Non-pigmented ciliary epithelial cell (primary cell): ENCODE data around the gene DPYSL5.
"Not testable (repeated sequence)": the region's sequence is repeated elsewhere in the genome, so short reads cannot be mapped to it uniquely, and the experiment has no call there.

Experiments
- DNase-seq: peaks from one replicate; pipeline ENCODE4 v3.0.0-alpha.2; 2010; ENCODE audit warnings: low read depth

The DPYSL5 gene

DNA sequence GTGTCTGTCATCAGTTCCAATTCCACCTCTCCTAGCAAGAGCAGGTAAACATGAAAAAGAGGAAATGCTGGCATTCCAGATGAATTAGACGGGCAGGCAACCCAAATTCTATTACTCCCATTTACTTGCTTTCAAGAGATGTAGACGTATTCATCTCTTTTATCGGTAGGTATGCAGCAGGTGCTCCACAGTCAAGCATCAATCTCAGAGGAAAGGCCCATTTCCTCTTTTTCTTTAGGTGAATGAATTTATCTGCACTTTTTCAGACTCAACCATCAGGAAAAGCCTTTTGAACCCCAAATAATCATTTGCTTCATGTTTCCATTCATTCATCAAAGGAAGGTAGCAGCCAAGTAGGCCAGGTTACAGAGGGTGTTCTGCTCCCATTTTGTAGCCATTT is 27.9 kb downstream of the DPYSL5 start:
- no peak for DNase-seq

DNA sequence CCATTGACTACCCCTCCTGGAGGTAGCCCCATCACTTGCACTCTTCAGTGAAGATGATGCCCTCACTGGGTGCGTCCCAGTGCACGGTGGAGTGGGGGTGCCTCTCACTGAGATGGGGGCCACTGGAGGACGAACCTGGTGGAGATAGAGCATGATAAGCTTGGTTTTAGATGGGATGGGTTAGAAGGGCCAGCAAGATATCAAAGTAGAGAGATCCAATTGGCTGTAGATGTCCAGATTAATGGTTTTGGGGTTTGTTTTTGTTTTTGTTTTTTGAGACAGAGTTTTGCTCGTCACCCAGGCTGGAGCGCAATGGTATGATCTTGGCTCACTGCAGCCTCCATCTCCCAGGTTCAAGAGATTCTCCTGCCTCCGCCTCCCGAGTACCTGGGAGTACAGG is 28.3 kb downstream of the DPYSL5 start:
- no peak for DNase-seq

DNA sequence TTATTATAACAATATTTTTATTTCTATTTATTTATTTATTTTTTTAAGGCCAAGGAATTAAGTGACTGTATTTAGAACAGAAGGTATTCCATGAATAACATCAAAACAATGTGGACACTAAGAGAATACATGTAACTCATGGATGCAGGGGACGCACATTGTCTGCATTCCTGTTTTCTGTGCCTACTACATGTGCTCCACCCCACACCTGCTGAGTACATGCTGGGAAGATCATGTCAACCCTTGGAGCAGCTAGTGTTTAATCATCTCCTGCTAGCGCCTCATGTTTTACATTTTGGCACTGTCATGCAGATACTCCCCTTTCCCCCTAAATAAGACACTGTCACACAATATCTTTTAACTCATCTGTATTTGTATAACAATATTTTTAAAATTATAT is 29.3 kb downstream of the DPYSL5 start:
- no peak for DNase-seq

DNA sequence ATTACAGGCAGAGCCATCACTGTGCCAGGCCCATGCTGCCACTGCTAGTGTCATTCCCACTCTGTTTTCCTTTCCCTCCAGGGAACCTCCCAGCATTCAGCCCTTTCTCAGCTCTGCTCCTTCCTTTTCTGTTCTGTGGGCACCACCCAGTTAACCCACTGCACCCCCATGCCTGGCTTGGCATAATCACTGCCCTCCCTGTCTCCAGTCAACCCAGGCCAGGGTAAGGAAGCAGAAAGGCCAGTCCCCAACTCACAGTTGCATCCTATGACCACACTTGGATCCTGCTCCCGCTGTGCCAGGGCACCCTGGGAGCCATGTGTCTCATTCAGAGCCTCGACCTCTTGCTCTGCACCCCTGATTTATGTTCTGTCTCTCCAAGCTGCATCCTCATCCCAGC is 32.2 kb downstream of the DPYSL5 start:
- DNase-seq, result no peak

DNA sequence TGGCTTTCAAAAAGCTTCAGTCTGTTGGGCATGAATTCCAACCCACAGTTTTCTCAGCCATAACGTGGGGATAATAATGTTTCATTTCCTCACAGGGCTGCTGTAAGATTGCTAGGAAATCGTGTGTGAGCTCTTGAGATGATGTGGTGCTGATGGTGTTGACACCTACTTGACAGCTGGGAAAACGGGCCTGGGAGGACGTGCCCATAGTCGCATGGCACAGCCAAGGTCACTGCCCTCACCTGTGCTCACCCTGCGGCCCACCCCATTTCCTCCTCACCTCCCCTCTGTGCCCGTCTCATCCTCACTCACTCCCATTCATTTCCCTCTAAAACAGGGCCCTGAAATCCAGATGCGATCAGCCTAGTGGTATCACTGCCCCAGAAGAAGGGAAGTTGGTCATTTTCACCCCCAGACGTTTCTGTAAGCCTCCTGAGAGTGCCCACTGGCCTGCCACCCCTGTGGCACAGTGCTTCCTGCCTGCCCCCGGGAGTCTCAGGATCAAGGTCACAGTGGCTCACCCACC is 33.0 kb downstream of the DPYSL5 start:
- DNase-seq, result no peak

DNA sequence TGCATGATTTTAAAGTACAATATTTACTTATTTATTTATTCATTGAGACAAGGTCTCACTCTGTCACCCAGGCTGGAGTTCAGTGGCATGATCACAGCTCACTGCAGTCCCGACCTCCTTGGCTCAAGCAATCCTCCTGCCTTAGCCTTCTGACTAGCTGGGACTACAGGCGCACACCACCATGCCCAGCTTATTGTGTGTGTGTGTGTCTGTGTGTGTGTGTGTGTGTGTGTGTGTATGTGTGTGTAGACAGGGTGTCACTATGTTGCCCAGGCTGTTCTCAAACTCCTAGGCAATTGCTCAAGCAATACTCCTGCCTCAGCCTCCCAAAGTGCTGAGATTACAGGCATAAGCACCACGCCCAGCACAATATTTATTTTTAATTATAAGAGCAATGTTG is 34.3 kb downstream of the DPYSL5 start:
- not testable (repeated sequence) for DNase-seq

DNA sequence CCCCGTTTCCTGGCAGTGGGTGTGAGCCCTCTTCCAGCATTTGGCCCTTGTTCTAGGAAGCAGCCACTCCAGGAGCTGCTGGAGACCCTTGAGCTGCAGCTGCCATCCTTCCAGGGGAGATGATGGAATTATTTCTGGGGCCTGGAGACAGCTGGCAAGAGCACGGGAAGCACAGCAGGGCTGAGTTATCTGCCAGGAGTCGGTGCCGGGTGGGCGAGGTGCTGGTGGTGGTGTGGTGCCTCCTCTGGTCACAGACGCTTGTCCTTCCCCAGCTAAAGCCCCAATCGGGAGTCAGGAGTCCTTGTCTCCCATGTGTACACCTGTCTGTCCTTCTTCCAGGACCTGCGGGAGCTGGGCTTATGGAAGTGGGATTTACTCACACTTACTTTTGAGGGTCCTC is 36.0 kb downstream of the DPYSL5 start:
- DNase-seq, result no peak

DNA sequence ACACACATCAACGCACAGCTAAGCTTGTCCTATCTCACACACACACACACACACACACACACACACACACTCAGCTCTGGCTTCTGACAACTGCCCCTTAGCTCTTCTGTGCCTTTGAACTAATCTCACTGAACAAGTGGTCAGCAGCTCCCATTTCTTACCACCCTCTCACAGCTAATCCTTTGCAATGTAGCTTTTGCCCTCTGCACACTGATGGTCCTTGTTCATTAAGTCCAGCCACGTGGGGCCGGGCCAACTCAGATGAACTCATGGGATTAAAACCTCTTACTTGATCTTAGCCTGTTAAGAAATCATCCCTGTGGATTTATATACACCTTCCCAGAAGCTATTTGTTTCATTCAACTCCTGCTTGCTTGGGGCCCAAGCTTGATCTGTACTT is 36.6 kb downstream of the DPYSL5 start:
- DNase-seq, result no peak

DNA sequence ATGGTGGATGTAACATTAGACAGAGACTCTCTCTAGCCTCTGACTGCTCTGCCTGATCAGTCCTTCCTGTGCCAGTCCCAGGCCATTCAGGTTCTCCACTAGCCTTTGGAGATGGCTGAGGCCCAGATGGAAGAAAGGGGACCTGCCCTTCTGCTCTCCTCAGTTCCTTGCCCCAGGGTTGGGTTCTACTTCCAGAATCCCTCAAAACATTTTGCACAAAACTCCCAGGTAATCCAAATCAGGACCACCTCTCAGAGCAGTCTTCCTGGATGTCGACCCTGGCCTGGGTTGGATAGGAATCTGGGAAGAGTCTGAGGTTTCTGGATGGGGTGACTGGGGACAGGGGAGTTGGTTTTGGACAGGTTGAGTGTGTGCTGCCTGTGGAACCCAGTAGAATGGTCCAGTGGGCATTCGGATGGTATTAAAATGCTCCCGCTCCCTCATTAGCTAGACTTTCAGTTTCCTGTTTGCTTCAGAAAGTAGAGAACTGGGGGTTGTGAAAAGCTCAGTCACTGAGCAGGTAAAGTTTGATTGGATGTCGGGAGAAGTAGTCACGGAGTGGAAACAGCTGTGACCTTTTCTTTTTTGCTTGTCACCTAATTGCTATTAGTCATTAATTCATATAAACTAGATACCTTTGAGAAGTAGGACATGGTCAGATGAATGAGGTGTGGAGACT is 37.9 kb downstream of the DPYSL5 start:
- no peak for DNase-seq

DNA sequence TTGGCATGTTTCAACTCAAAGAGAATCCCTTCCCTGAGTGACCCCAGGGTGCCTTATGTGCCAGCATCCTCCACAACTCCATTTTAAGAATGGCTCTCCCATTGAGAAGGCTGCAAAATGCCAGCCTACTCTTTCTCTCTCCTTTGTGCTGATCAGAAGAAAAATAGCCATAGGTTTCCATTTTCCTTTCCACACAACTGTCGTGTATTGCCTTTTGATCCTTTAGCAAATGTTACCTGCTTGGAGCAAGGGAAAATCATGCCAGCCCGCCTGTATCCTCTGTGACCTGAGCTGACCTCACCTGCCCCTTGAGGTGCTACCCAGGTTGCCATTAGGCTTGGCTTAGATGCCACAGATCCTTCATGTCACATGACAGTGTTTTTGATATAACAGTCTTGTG is 38.8 kb downstream of the DPYSL5 start:
- DNase-seq, result no peak

DNA sequence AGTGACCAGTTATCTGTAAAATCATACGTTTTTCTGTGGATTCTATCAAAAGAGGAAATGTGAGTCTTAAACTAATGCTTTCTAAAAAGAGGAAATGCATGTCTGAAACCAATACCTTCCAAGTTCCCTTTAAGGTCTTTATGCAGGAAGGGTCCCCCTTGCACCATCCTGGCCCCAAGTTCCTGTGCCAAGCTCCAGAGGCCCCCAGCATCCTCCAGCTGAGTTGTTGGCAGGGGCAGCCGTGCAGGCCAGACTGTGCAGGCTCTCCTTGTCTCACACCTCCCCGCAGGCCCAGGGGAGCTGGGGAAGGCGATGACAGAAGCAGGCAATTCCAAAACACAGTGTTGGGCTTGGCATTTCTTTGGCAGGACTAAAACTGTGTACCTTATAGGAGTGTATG is 39.2 kb downstream of the DPYSL5 start:
- DNase-seq, result no peak

DNA sequence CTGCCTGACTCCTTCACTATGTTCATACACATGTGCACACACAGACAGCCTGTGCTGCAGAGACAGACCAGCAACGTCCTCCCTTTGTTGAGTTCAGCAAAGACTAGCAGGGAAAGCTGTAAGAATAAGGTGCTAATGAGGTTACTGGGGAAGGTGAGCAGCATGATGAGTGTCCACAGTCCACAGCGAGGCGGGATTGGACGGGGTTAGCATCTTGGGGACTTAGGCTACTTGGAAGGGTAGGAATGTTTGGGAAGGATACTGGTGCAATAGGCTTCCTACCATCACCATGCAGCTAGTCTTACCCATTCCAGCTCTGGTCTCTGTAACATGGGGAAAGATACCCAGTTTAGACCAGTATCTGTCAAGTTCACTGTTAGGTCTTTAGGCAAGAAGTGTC is 41.9 kb downstream of the DPYSL5 start:
- DNase-seq, result no peak

DNA sequence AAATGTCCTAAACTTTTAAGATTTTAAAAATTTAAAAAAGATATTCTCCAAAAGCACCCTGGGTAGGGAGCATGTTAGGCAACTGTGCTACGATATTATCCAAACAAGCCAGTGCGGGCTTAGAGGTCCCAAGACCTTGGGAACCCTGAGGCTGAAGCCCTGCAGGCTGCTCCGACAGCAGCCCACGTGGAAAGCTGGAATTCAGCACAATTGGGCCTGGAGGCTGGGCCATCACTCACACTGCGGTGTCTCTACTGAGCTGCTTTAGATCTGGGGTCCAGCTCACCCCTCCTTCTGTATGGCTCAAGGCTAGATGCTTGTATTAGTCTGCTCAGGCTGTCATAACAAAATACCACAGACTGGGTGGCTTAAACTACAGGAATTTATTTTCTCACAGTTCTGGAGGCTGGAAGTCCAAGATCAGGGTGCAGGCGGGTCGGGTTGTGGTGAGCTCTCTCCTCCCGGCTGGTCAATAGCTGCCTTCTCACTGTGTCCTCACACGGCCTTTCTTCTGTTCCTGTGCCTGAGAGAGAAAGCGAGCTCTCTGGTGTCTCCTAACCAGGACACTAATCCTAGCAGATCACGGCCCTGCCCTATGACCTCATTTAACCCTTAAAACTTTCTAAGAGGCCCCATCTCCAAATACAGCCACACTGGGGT is 42.5 kb downstream of the DPYSL5 start:
- no peak for DNase-seq

DNA sequence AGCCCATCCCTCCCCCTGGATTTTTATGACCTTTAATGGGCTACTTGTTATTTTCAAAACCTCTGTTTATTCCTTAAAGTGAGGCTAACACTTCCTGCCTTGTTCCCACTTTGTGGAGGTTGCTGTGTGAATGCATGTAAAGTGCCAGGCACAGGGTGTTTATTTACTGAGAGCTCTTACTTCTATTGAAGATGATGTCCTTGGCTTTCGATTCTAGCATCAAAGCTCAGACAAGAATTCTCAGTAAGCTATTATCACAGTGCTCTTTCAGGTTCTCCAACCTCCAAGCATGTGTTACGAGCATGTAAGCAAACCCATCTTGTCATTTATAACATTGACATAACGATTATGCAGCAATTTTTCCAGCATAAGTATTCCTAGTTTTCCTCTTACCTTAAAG is 44.2 kb downstream of the DPYSL5 start:
- no peak for DNase-seq

DNA sequence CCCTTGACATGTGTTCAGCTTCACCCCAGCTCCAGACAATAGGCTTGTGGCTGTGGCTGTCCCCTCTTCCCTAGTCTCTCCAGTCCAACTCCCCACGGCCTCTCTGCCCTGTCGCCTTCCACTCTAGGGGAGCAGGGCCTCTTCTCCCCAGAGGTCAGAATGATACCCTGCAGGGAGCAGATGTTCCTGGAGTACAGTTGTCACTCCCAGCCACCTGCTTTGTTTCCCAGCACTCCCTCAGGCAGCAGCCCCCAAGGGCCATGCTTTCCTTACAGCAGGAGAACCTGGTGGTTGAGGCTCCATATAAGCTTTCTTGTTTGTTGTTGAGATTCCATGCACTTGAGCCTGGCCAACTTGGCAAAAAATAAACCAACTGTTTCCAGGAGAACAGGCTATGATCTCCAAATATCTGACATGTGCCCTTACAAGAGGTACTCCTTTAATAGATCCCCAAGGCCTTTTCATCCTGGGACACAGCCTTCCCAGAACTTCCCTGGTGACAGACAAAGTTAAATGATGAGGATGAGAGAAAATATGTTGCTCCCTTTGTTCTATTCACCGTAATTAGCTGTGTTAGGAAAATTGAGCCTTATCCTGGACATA is 45.1 kb downstream of the DPYSL5 start:
- no peak for DNase-seq

DNA sequence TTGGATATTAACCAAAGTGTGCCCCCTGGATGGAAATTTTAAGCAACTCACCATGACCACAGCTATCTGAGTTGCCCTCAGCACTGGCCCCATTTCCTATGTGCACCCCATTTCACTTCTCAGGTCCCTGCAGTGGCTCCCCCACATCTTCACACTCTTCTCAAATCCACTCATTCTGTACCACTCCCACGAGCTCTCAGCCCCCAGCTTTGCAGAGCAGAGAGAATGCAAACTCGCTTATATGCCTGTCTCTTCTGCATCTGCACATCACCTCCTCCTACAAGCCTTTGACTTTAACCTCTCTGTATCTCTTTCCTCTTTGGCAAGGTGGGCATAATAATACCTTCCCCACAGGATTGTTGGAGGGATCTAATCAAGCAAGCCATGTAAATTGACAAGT is 46.2 kb downstream of the DPYSL5 start:
- no peak for DNase-seq

DNA sequence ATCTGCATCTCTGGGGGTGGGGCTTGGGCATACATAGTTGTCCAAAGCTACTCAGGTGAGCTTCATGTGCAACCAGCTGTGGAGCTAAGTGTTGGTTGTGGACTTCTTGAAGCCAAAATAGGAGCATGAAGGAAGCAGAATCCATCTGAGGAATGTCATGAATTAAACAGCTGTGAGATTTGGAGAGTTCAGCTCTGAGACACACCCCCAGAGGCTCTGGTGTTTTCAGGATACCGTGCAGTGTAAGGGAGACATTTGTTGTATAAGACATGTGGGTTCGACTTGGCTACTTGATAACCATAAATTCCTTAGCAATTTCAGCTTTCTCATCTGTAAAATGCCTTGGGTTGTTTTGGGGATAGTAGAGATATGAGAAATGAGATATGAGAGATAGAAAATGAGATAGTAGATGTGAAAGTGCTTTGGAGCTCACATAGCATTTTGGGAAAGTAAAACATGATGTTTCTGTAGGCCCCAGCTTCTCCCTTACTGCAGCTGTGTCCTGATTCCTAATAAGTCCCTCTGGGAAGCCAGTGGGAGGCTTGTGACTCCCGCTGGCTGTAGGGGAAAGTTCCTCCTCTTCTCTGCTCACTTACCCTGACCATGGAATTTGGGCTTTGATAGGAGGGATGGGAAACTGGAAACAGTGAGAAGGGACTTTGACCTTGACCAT is 50.0 kb downstream of the DPYSL5 start:
- DNase-seq, result no peak

DNA sequence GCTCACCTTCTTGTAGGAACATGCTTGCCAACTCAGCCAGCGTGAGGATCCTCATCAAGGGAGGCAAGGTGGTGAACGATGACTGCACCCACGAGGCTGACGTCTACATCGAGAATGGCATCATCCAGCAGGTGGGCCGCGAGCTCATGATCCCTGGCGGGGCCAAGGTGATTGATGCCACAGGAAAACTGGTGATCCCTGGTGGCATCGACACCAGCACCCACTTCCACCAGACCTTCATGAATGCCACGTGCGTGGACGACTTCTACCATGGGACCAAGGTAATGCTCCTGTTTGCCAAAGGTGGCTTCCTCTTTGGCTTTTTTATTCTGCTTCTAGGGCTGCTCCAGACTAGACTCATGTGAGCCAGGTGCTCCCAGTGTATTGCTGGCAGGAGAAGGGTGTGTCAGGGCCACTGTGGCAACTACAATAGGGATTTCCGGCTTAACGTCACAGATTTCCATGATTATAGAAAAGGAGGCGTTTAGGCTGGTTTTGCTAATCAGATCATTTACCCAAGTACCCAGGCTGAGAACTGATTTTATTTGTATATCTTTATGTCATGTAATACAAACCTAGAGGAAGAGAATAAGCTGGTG is 50.6 kb downstream of the DPYSL5 start:
- no peak for DNase-seq

DNA sequence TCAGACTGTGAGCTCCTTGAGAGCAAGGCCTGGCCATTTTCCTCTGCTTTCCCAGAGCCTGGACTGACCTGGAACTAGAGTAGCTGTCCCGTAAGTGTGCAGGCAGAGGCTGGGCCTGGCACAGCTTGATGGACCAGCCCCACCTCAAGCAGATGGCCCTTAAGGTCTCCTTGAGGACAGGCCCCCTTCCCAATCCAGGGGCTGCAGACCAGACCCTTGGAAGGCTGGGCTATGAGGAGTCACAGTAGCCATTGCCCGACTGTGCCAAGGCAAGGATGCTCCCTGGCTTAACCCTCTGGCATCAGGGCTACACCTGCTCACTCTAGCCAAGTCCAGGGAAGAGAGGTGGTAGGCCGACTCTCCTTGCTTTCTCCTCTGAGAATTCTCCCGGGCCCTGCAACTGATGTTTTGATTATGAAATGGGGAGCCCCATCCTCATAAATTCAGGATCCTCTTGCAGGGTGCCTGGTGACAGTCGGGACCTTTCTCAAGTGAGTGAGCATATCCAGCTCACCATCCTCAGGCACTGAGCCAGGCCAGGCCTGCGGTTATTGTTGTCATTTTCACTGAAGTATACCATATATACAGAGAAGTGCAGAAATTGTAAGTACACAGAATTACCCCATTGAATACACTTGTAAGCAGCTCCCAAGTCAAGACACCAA is 51.7 kb downstream of the DPYSL5 start:
- DNase-seq, result no peak

DNA sequence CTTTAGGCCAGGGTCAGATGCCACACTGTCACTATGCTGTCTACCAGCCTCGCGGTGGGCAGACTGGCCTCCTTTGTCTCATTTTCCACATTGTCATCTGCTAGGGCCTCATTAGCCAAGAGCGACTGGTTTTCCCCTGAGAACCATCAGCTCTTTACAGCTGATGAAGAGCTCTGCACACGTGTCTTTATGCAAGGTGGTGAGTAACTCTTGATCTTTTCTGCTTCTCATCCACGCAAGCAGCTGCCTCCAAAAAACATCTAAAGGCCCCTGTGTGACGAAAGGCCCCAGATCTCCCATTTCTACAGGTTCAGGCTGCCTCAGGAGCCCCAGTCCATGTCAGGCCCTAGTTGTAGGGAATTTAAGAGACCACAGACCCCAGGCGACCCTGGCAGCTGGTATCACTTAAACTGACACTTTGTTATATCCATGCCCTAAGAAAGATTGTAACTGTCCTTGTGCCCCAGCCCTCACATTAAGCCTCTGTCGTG is 52.9 kb downstream of the DPYSL5 start:
- DNase-seq, result no peak

DNA sequence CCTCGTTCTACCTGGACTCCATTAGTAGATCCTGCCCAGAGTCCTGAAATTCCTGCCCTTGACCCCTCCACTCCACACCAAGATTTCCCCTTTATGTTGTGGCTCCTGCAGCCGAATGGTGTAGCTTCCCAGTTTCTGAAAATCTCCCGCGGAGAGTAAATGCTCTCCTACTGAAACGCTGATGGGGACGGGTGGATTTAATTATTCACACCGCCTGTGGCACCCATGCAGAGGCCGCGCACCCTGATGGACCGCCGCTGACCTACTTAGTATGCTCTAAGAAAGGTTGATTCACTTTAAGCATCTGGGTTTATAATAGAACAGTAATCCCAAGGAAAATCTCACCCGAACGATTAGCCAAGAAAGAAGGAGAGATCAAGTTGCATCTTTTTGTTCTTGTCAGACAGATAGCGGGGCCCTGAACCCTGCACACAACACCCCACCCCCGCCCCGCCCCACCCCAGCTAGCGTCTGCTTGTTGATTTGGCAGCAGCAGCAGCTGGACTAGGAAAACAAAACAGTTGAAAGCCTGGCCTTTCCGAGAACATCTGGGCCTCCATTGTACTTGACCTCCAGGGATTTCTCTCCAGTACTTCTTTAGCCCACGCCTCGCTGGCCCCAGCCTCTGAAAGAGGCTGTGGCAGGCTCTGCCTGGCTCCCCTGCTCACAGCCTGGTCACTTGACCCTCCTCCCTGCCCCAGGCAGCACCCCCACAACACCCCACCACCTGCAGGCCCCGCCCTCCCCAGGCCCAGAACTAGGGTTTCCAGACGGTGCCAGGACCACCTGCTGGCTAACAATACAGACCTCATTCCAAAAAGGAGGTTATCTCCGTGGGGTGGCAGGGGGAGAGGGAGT is 53.6 kb downstream of the DPYSL5 start:
- no peak for DNase-seq
